Spleen (tissue), 7 donors: ENCODE measurements around the gene PPDPF.
"Not testable (repeated sequence)": the region's sequence is repeated elsewhere in the genome, so short reads cannot be mapped to it uniquely, and the experiment has no call there.

Experiments
- CTCF ChIP-seq, 11 experiments: fragments of 200-600 bp in 7 of 11; fragments of 450-650 bp in 4 of 11; sonication (generic) in 4 of 11; IDR thresholded peaks in 8 of 11; conservative IDR thresholded peaks in 3 of 11; 1 replicate in 7 of 11; 2 replicates in 4 of 11; pipeline versions ENCODE4 v1.4.0 to v1.8.0; 2016 to 2021; ENCODE audit warnings: antibody characterized with exemption in 11 of 11, inconsistent platforms in 4 of 11, mild to moderate bottlenecking in 1 of 11
- POLR2A ChIP-seq, 3 donors: fragments of 450-650 bp; IDR thresholded peaks; one replicate each; pipeline ENCODE4 v1.5.1; 2017; ENCODE audit warnings: antibody characterized with exemption in 3 of 3, mild to moderate bottlenecking in 1 of 3
- donor health status: DM: no; HTN: no; CAD: no; lungs with moderate emphysema.
- donor health status: DM: no; HTN: no; CAD: no.
- donor health status: DM: no; HTN: no; CAD: no.

DNA sequence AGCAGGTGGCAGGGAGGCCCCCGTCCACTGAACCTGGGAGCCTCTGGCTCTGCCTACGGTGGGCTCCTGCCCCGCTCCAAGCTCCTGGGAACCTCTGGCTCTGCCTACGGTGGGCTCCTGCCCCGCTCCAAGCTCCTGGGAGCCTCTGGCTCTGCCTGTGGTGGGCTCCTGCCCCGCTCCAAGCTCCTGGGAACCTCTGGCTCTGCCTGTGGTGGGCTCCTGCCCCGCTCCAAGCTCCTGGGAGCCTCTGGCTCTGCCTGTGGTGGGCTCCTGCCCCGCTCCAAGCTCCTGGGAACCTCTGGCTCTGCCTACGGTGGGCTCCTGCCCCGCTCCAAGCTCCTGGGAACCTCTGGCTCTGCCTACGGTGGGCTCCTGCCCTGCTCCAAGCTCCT is 50.5 kb downstream of the PPDPF start:
- not testable (repeated sequence) for TF ChIP-seq CTCF (IDR thresholded peaks at IDR 0.05 in 8 of 11, conservative IDR thresholded peaks at IDR 0.05 in 3 of 11); POLR2A (IDR thresholded peaks at IDR 0.05)
